Fibroblast of mammary gland (primary cell): ENCODE results near the gene JUNB.
"Not testable (repeated sequence)": the region's sequence is repeated elsewhere in the genome, so short reads cannot be mapped to it uniquely, and the experiment has no call there.

Source experiments
- DNase-seq: peaks from one replicate; pipeline ENCODE4 v3.0.0-alpha.2; 2010; ENCODE audit warnings: low read depth
- H3K4me3 ChIP-seq: 2 replicates; pipeline ENCODE4 v1.5.1; 2011; ENCODE audit warnings: low read depth, mild to moderate bottlenecking, low read length, moderate library complexity; ENCODE audit not compliant: control insufficient read depth
- CTCF ChIP-seq: conservative IDR thresholded peaks from 2 replicates; pipeline ENCODE4 v1.5.1; 2011; ENCODE audit warnings: low read depth, low read length, inconsistent platforms; ENCODE audit not compliant: control insufficient read depth, insufficient read depth

JUNB gene

GRCh38 chr19:12806242-12807081 is 15.2 kb downstream of the JUNB start, which contains the start of gene RNASEH2A:
Gene RNASEH2A (plus strand): TSS chr19:12806584. CDS start chr19:12806674, 90 bp downstream.
- DNase-seq = peak; percentile 87
- no peak for TF ChIP-seq CTCF
- peak within 1 kb of the TSS; percentile 71 for H3K4me3 ChIP-seq

DNA sequence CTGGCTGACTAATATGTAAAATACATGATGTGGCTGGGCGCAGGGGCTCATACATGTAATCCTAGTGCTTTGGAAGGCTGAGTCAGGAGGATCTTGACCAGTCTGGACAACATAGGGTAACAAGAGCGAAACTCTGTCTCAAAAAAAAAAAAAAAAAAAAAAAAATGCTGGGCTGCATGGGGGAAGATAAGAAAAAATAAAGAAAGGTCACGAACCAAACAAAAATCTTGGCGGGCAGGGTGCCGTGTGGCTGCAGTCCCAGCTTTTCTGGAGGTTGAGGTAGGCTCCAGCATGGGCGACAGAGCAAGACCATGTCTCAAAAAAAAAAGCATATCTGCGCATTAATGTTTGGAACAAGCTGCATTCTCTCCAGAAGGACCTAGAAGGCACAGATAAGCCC is 23.8 kb downstream of the JUNB start:
- TF ChIP-seq CTCF = no peak
- no peak overlapping the region for H3K4me3 ChIP-seq
- DNase-seq = no peak

DNA sequence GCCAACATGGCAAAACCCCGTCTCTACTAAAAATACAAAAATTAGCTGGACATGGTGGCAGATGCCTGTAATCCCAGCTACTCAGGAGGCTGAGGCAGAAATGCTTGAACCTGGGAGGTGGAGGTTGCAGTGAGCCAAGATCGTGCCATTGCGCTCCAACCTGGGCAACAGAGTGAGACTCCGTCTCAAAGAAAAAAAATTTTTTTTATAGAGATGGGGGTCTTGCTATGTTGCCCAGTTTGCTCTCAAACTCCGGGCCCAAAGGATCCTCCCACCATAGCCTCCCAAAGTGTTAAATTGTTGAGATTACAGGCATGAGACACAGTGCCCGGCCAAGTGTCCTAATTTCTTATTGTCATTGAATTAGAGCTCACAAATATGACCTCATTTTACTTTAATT is 25.9 kb downstream of the JUNB start:
- H3K4me3 ChIP-seq, DNase-seq: not testable (repeated sequence)

DNA sequence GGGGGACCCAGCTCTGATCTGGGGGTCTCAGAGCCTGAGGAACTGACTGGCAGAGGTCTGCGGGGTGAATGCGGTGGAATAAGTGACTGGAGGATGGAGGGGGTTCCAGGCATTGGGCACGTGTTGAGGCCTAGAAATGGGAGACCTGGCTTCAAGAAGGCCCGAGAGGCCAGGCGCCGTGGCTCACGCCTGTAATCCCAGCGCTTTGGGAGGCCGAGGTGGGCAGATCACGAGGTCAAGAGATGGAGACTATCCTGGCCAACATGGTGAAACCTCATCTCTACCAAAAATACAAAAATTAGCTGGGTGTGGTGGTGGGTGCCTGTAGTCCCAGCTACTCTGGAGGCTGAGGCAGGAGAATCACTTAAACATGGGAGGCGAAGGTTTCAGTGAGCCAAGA is 26.5 kb downstream of the JUNB start:
- not testable (repeated sequence) for H3K4me3 ChIP-seq, DNase-seq

- no peak for TF ChIP-seq CTCF
- DNase-seq = peak; percentile 43
These were observed 30.5 kb downstream of the JUNB start for GRCh38 chr19:12821761-12822160.

GRCh38 chr19:12825254-12826131 is 34.2 kb downstream of the JUNB start:
- TF ChIP-seq CTCF = no peak
- no peak overlapping the region for H3K4me3 ChIP-seq
- no peak for DNase-seq

More at GRCh38 chr19:12821761-12822160, 30.5 kb downstream of the JUNB start:
- no peak overlapping the region for H3K4me3 ChIP-seq

- TF ChIP-seq CTCF = no peak
- DNase-seq = peak; percentile 33
- H3K4me3 ChIP-seq = no peak overlapping the region
These were observed 37.2 kb downstream of the JUNB start for GRCh38 chr19:12828494-12828893.
